Activated naive CD8-positive, alpha-beta T cell treated with anti-CD3 and anti-CD28 coated beads, Interleukin-2, amount 50 U/mL, for 16 hours (primary cell): ENCODE results near the gene TPO.
"Not testable (repeated sequence)": the region's sequence is repeated elsewhere in the genome, so short reads cannot be mapped to it uniquely, and the experiment has no call there.

ENCODE experiments used
- DNase-seq: peaks from one replicate; pipeline ENCODE4 v3.0.0-alpha.2; 2020; ENCODE audit warnings: low read depth, low spot score

TPO gene

DNA sequence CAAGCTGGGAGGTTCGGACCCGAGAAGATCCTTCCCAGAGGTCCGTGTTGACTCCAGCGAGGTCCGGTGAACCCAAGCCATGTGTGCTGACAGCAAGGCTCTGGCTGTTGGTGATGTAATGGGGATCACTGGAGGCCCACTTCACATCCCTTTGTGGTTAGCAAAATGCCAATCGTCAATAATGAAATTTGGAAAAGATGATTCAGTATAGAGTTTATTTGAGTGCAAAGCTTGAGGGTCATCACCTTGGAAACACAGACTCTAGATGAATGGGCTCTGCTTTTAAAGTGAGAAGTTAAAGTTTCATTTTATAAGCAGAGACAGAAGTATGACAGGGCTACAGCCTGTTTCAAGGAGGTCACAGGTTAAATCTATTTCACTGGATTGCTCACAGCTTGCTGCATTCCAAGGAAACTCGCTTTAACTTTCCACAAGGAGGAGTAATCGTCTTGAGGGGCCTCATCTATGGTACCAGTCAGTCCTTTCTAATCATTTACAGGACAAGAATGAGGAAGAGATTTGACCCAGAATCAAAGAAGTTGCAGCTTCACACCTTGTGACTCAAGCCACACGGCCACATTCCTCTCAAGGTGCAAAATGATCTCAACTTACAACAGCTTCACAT is 140.5 kb downstream of the TPO start:
- DNase-seq = no peak

DNA sequence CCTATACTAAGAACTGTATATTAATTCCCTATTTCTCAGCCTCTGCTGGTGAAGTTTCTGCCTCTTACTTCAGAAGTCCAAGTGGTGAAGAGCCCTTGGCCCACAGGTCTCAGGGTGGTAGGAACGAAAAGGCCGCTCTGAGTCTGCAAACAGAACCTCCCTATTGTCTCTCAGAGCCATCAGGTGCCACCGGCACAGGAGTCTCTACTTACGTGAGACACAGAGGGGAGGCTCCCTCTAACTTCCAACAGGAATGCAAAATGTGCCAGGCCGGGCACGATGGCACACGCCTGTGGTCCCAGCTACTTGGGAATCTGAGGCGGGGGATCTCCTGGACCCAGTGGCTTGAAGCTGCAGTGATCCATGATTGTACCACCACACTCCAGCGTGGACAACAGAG is 143.0 kb downstream of the TPO start:
- no peak for DNase-seq

DNA sequence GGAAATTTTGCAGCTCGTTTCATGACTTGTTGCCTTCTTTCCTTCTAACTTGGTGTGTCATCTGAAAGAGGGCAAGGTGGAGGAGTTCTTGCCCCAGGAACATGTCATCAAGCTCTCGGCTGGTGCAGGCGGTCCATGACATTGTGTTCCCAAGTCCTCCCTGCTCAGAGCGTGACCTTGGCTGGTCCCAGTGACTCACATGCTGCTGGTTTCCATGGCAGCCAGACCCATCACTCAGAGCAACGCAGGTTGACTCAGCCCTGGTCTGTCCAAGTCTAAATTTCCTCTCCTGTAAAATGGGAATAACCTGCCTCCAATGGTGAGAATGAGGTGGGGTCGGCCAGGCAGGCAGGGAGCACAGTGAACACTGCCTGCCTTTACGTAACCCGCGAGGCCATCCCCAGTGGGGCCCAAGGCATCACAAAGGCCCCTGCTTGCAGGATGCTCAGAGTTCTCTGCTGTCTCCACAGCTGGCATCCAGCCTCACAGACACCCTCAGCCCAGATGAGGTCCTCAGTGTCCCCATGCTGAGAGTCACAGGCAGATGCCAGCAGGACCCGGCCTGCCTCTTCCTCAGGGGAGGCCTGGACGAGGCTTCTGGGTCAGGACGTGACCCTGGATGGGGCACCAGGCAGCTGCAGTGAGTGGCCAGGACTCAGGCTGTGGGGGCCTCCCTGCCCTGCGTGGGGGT is 143.7 kb downstream of the TPO start:
- no peak for DNase-seq

GRCh38 chr2:1557467-1557820 is 144.2 kb downstream of the TPO start:
- DNase-seq = no peak

DNA sequence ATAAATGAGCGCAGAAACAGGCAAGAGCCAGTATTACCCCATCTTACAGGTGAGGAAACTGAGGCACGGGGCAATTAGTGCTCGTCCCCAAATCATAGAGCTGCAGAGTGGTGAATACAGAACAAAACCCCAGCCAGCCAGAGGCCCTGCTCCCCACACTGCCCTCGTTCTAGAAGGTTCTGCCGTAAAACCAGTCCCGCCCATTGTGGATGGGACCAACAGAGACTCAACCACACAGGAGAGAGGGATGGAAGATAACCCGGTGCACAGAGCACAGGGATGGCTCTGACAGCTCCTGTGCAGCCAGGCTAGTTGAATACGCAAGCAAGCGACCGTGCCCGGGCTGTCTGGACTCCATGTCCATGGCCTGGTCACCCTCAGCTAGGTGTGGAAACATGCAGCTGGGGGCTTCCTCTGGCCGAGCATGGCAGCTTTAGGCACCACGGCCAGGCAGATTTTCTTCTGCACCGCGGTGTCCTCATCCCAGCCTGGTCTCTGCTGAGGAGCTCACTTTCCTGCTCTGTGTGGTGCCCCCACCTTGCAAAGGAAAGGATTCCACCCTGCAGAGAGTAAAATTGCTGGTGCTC is 146.4 kb downstream of the TPO start:
- no peak for DNase-seq

- no peak for DNase-seq
Observed at GRCh38 chr2:1561259-1561658, 148.0 kb downstream of the TPO start.

- DNase-seq = no peak
Observed at GRCh38 chr2:1561811-1562421, 148.7 kb downstream of the TPO start.

DNA sequence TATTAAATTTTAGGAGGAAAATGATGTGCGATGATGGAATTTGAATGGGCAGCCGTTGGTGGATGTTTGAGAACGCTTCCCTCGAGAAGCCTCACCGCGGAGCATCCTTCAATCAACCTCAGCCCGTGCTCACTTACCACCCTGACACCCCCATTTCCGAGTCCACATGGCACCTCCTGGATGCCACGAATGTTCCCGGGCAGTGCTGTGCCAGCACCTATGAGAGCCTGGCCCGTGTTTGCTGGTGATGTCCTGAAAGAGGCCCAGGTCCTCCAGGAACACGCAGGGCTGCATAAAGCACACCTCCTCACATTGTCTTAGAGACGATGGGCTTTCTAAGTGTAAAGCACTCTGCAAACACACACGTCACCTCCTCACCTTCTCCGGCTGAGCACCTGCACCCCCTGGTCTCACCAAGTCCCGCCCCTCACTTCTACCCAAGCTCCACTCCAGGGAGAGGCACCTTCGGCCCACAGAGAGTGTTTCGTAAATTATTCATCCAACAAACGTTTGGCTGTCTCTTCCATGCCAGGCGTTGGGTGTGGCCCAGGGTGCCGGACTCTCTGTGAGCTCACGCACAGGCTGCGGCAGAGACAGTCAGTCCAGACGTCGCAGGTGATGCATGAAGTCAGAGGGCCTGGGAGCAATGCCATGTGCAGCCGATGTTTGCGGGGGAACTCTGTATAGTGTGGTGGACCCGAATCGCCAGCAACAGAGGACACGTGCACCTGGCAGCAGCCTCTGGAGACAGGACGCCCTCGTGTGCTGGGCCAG is 150.0 kb downstream of the TPO start:
- DNase-seq = no peak

DNA sequence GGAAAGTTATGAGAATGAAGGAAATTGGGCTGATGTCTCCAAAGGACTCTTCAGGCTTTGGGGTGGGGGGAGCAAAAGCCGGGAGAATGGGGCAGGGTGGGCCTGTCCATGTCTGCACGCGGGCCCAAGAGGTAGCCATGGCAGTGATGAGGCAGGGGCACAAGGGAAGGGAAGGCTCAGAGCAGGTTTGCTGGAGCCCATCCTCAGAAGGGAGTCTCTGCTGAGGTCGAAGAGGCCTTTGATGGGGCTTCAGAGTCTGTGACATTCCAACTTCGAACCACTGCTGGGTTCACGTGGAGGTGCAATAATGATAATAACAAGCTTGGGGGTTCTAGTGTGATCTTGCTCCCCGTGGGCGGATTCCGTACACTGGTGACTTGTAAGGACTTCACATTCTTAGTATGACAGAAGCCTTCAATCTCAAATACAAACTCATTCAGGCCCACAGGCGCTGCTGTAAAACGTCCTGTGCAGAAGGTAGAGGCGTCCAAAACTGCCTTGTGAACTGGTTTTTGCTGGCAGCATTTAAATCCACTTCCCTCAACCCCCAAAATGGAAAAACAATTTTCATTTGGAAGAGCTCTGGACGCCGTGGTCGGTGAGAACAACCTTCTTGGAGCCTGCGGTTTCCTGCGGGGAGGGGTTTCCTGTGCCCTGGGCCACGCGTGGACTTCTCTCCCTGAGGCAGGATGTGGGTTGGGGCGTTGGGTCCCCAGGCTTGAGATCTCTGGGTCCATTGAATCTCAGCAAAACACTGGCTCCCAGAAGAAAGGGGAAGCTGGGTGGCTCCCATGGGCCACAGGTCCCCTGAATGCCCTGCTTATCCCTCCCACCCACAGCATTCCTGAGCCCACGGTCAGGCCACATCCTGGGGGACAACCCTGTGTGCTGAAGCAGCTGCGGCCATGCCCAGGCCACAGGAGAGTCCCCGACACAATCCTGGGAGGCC is 151.0 kb downstream of the TPO start:
- no peak for DNase-seq

- no peak for DNase-seq
Observed at GRCh38 chr2:1567556-1568344, 154.5 kb downstream of the TPO start.

GRCh38 chr2:1568345-1568668 is 155.0 kb downstream of the TPO start:
- not testable (repeated sequence) for DNase-seq

GRCh38 chr2:1569879-1570450 is 156.7 kb downstream of the TPO start:
- no peak for DNase-seq

DNA sequence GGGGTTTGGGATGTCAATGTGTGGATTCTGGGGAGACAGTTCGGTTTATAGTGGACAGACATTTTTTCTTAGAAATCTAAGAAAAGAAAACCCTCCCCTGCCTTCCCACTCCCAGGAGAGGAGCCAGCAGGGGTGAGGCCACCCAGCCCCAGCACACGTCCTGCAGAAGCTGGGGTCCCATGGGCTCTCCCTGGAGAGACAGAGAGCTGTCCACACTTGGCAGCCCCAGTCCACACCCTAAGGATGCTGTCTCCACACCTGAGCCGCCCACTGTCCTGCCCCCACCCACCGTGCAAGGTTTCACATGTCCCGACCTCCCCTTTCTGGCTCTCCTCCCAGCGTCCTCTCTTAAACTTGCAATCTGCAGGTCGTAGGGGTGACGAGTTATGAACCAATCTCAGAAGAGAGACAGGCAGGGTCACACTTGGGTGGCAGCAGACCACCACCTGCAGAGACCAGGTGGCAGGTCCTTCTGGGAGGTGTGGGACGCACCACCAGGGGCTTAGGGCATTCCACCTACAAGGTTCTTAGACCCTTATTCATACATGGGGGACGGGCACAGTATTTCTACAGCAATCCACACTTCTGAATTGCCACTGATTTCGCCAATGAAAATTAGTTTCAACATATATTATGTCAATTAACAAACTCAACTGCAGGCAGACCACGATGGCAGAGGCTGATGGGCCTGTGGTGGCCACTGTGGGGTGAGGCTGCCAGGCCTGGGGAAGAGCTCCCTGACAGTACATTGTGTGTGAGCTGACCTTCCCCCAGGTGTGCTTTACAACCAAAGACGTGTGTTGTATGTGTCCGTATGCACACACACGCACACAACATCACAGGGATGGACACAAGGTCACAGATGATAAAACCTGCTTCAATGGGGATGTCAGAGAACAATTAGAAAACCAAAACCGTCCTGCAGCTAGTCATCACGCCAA is 158.5 kb downstream of the TPO start:
- DNase-seq = no peak

DNA sequence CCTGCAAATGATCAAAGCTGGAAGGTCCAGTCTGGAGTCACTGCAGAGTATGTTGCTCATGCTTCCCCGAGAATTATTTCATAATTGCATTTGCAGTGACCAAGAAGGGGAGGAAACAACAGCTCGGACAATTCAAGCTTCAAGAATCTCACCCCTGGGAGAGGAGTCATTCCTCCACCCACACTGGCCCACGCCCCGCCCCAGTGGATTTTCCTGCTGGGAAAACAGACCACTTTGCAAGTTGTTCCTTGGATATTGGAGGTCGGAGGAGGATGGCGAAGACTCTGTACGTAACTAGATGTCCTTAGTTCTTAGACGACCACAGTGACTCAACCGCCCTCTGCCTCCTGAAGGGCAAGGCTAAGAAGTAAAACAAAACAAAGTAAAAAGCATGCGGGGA is 159.4 kb downstream of the TPO start:
- no peak for DNase-seq

DNA sequence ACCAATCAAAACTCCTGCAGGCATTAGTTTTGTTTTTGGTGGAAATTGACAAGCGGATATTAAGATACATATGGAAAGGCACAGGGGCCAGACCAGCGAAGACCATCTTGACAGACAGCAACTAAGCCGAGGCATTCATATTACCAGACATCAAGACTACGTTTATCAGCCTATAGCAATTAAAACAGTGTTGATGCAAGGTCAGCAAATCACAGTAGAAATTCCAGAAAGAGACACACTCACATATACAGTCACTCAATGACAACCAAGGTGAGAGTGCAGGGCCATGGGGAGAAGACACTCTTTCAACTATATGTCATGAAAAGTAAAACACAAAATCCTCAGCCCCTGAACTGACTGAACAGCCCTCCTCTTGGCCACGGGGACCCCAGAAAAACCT is 164.6 kb downstream of the TPO start:
- DNase-seq = no peak

DNA sequence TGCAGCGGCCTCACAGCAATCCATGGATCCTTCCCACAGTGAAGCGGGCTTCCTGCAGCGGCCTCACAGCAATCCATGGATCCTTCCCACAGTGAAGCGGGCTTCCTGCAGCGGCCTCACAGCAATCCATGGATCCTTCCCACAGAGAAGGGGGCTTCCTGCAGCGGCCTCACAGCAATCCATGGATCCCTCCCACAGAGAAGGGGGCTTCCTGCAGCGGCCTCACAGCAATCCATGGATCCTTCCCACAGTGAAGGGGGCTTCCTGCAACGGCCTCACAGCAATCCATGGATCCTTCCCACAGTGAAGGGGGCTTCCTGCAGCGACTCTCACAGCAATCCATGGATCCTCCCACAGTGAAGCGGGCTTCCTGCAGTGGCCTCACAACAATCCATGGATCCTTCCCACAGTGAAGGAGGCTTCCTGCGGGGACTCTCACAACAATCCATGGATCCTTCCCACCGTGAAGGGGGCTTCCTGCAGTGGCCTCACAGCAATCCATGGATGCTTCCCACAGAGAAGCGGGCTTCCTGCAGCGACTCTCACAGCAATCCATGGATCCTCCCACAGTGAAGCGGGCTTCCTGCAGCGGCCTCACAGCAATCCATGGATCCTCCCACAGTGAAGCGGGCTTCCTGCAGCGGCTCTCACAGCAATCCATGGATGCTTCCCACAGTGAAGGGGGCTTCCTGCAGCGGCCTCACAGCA is 168.1 kb downstream of the TPO start:
- not testable (repeated sequence) for DNase-seq

- DNase-seq = no peak
Observed at GRCh38 chr2:1581965-1582625, 168.8 kb downstream of the TPO start.

DNA sequence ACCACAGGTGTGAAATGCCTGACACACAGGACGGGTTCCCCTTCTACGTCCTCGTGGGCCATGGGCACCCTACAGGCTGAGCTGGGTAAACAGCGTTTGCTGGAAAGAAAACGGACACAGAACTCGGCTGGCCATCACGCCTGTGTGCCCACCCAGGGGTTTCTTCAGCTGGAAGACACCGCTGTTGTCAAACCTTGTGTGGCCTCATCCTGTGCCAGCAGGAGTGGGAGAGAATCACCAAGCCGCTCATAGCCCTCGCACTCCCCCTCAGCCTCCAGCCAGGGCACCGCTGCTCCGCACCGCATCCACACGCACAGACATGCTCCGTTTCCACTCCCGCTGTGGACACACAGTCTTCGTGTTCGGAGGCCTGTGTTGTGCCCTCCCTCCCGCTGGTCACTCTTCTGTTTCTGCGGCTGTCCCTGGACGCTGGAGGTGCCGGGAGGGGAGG is 169.7 kb downstream of the TPO start:
- no peak for DNase-seq
